Measurements from ENCODE around the gene FNIP1. TPM values are rescaled to one million over a fixed set of nuclear protein-coding genes. Genes with fewer than 3 reads are reported as not detected.
"Not testable (repeated sequence)": the region's sequence is repeated elsewhere in the genome, so short reads cannot be mapped to it uniquely, and the experiment has no call there.

Gene FNIP1
- total and polyA plus RNA-seq, 2 of the 8 experiments (the other 6 are each of a cell fraction or from before 2014, with no cell fraction given) = 3.5 to 17.3 TPM

DNA sequence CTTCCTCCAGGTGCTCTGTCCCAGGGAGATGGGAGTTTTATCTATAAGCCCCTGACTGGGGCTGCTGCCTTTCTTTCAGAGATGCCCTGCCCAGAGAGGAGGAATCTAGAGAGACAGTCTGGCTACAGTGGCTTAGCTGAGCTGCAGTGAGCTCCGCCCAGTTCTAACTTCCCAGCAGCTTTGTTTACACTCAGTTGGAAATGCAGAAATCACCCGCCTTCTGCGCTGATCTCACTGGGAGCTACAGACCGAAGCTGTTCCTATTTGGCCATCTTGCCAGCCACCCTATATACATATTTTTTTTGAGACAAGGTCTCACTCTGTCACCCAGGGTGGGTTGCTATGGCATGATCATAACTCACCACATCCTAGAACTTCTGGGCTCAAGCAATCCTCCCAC lies 67.5 kb downstream of the FNIP1 start:
- H3K36me3 ChIP-seq (ENCODE audit: control insufficient read depth in 2 of 4, insufficient read depth in 4 of 4, low read length in 3 of 4); H3K9me3 ChIP-seq (ENCODE audit: insufficient read depth in 2 of 2, low read depth in 1 of 2, low read length in 1 of 2): not testable (repeated sequence)

GRCh38 chr5:131724089-131724488 lies 72.7 kb downstream of the FNIP1 start:
- H3K79me1 ChIP-seq (ENCODE audit: low read depth, low read length); H2BK12ac ChIP-seq (ENCODE audit: low read depth, low read length); H2AK5ac ChIP-seq (ENCODE audit: low read depth, low read length); H3K4me1 ChIP-seq (replicated peaks in 1 of 4; ENCODE audit: control insufficient read depth in 3 of 4, insufficient read depth in 4 of 4, low read length in 3 of 4); H3K23me2 ChIP-seq (ENCODE audit: low read depth, low read length); H3K27ac ChIP-seq (ENCODE audit: low read depth, low read length); H3K4ac ChIP-seq (replicated peaks; ENCODE audit: insufficient read length, low read depth, low read length); H3K23ac ChIP-seq (ENCODE audit: insufficient read length); H4K5ac ChIP-seq (ENCODE audit: insufficient read length, low read depth, low read length); H2BK15ac ChIP-seq (ENCODE audit: low read length); H2BK120ac ChIP-seq (replicated peaks; ENCODE audit: low read depth, low read length); H3K9ac ChIP-seq (replicated peaks in 1 of 4; ENCODE audit: extremely low read depth in 1 of 4, low read depth in 3 of 4, low read length in 3 of 4); H4K20me1 ChIP-seq (replicated peaks in 1 of 2; ENCODE audit: control insufficient read depth in 1 of 2, insufficient read depth in 2 of 2, low read length in 2 of 2); H3K14ac ChIP-seq (ENCODE audit: insufficient read length); H2AFZ ChIP-seq (ENCODE audit: low read length); H3K18ac ChIP-seq (ENCODE audit: extremely low read depth, low read length); H3K4me2 ChIP-seq (ENCODE audit: insufficient read depth in 1 of 2, low read depth in 2 of 2, low read length in 2 of 2); H3K27me3 ChIP-seq (replicated peaks in 1 of 4; ENCODE audit: control insufficient read depth in 3 of 4, extremely low read depth in 1 of 4, insufficient read depth in 3 of 4, low read length in 3 of 4); H3K9me3 ChIP-seq (ENCODE audit: insufficient read depth in 2 of 2, low read depth in 1 of 2, low read length in 1 of 2); H3K56ac ChIP-seq (replicated peaks; ENCODE audit: insufficient read length, low read depth, low read length); DNase-seq (ENCODE audit: low read depth in 1 of 2, low spot score in 2 of 2); POLR2A ChIA-PET (ENCODE audit: partially characterized antibody); H2BK20ac ChIP-seq (ENCODE audit: low read length); CTCF ChIA-PET (ENCODE audit: partially characterized antibody); H3K79me2 ChIP-seq (ENCODE audit: control insufficient read depth in 1 of 2, insufficient read depth in 2 of 2, low read length in 2 of 2); H3K4me3 ChIP-seq (ENCODE audit: extremely low read depth in 1 of 4, insufficient read depth in 2 of 4, low read depth in 3 of 4, low read length in 4 of 4); H4K91ac ChIP-seq (replicated peaks; ENCODE audit: insufficient read length, low read length); H4K8ac ChIP-seq (ENCODE audit: extremely low read depth, insufficient read depth, low read length); H2BK5ac ChIP-seq (ENCODE audit: low read depth, low read length); H3K36me3 ChIP-seq (ENCODE audit: control insufficient read depth in 2 of 4, insufficient read depth in 4 of 4, low read length in 3 of 4); FAIRE-seq: not testable (repeated sequence)

More for the DNA sequence above, 67.5 kb downstream of the FNIP1 start:
- H3K14ac ChIP-seq (ENCODE audit: insufficient read length); DNase-seq (ENCODE audit: low read depth in 1 of 2, low spot score in 2 of 2); H3K27me3 ChIP-seq (replicated peaks in 1 of 4; ENCODE audit: control insufficient read depth in 3 of 4, extremely low read depth in 1 of 4, insufficient read depth in 3 of 4, low read length in 3 of 4); H2BK15ac ChIP-seq (ENCODE audit: low read length); H3K18ac ChIP-seq (ENCODE audit: extremely low read depth, low read length); H2AK5ac ChIP-seq (ENCODE audit: low read depth, low read length); H3K79me2 ChIP-seq (ENCODE audit: control insufficient read depth in 1 of 2, insufficient read depth in 2 of 2, low read length in 2 of 2); H3K23ac ChIP-seq (ENCODE audit: insufficient read length); H4K8ac ChIP-seq (ENCODE audit: extremely low read depth, insufficient read depth, low read length); H2BK20ac ChIP-seq (ENCODE audit: low read length); POLR2A ChIA-PET (ENCODE audit: partially characterized antibody); H3K4me1 ChIP-seq (replicated peaks in 1 of 4; ENCODE audit: control insufficient read depth in 3 of 4, insufficient read depth in 4 of 4, low read length in 3 of 4); H3K27ac ChIP-seq (ENCODE audit: low read depth, low read length); H4K91ac ChIP-seq (replicated peaks; ENCODE audit: insufficient read length, low read length); H2BK120ac ChIP-seq (replicated peaks; ENCODE audit: low read depth, low read length); H3K56ac ChIP-seq (replicated peaks; ENCODE audit: insufficient read length, low read depth, low read length); H3K79me1 ChIP-seq (ENCODE audit: low read depth, low read length); H3K23me2 ChIP-seq (ENCODE audit: low read depth, low read length); H3K4ac ChIP-seq (replicated peaks; ENCODE audit: insufficient read length, low read depth, low read length); H3K9ac ChIP-seq (replicated peaks in 1 of 4; ENCODE audit: extremely low read depth in 1 of 4, low read depth in 3 of 4, low read length in 3 of 4); H4K20me1 ChIP-seq (replicated peaks in 1 of 2; ENCODE audit: control insufficient read depth in 1 of 2, insufficient read depth in 2 of 2, low read length in 2 of 2); H4K5ac ChIP-seq (ENCODE audit: insufficient read length, low read depth, low read length); H2BK5ac ChIP-seq (ENCODE audit: low read depth, low read length); FAIRE-seq; H3K4me3 ChIP-seq (ENCODE audit: extremely low read depth in 1 of 4, insufficient read depth in 2 of 4, low read depth in 3 of 4, low read length in 4 of 4); H2AFZ ChIP-seq (ENCODE audit: low read length); H3K4me2 ChIP-seq (ENCODE audit: insufficient read depth in 1 of 2, low read depth in 2 of 2, low read length in 2 of 2); H2BK12ac ChIP-seq (ENCODE audit: low read depth, low read length): not testable (repeated sequence)
- CTCF ChIA-PET (ENCODE audit: partially characterized antibody) = interaction anchor here (0.6 to 1.4 kb wide), 3 partner anchors 9 to 140 kb away, joined by 3 to 6 read pairs (median 3); no protein-coding TSS in a partner anchor
- 94% methylated on average over 4 of the region's 4 CpGs; no CpG with 5 or more reads in 1 of the 2 experiments for WGBS, 2 experiments (ENCODE audit: extremely low coverage in 1 of 2, insufficient coverage in 1 of 2, insufficient read length in 1 of 2, insufficient replicate concordance in 2 of 2, low coverage in 1 of 2, low lambda C conversion rate in 2 of 2, missing lambda C conversion rate in 1 of 2)
